Neuron (in vitro differentiated cells): Measurements from ENCODE around the gene PRKCI.
"Not testable (repeated sequence)": the region's sequence is repeated elsewhere in the genome, so short reads cannot be mapped to it uniquely, and the experiment has no call there.

Experiments
- H2AFZ ChIP-seq: one replicate; pipeline ENCODE4 v1.6.1; 2013; ENCODE audit warnings: low read depth, mild to moderate bottlenecking, inconsistent platforms, low read length, moderate library complexity
- H3K27me3 ChIP-seq: one replicate; pipeline ENCODE4 v1.6.1; 2013; ENCODE audit warnings: low read length; ENCODE audit not compliant: insufficient read depth
- H3K36me3 ChIP-seq: one replicate; pipeline ENCODE4 v1.6.1; 2013; ENCODE audit warnings: low read length; ENCODE audit not compliant: insufficient read depth
- H3K4me1 ChIP-seq: one replicate; pipeline ENCODE4 v1.6.1; 2013; ENCODE audit warnings: low read length; ENCODE audit not compliant: insufficient read depth
- H3K4me3 ChIP-seq: 2 replicates; pipeline ENCODE4 v1.5.1; 2013; ENCODE audit warnings: mild to moderate bottlenecking, low read length, moderate library complexity
- H3K9me3 ChIP-seq: one replicate; pipeline ENCODE4 v1.6.1; 2013; ENCODE audit warnings: low read length

The PRKCI gene

DNA sequence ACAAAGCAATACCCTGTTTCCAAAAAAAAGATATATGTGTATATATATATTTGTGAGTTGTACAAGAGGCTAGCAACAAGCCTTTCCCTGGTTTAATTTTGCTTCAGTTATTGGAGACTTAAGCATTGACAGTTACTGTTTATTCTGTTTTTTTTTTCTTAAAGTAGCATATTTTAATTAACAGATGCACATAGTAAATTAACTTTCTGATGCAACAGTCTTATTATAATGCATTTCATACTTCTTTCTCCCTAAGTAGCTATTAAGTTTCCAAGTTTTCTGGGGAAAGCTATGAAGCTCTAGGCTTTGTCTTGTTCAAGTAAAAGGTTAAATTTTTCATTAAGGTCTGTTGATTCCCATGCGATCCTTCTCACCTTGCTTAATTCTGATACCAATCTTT lies 17.9 kb downstream of the PRKCI start:
- Histone ChIP-seq H3K27me3 (no peaks in the 10 kb centered on the region), H3K4me1 (no peaks in the 10 kb centered on the region), H3K4me3 (no peak overlapping the region), H3K9me3 (no peaks in the 10 kb centered on the region), H3K36me3 (peaks cover 17% of the 10 kb centered on the region), H2AFZ (no peak overlapping the region)

- no peaks in the 10 kb centered on the region for H3K4me1 ChIP-seq
- peaks cover 17% of the 10 kb centered on the region for H3K36me3 ChIP-seq
- no peak overlapping the region for H2AFZ ChIP-seq
- H3K27me3 ChIP-seq: no peaks in the 10 kb centered on the region
- H3K9me3 ChIP-seq: no peaks in the 10 kb centered on the region
- no peak overlapping the region for H3K4me3 ChIP-seq
Observed at GRCh38 chr3:170240671-170241070, 18.4 kb downstream of the PRKCI start.

- Histone ChIP-seq H2AFZ (no peak overlapping the region), H3K9me3 (no peaks in the 10 kb centered on the region), H3K4me1 (no peaks in the 10 kb centered on the region), H3K36me3 (peaks cover 3% of the 10 kb centered on the region), H3K4me3 (no peak overlapping the region), H3K27me3 (no peaks in the 10 kb centered on the region)
Observed at GRCh38 chr3:170244576-170244975, 22.4 kb downstream of the PRKCI start.

DNA sequence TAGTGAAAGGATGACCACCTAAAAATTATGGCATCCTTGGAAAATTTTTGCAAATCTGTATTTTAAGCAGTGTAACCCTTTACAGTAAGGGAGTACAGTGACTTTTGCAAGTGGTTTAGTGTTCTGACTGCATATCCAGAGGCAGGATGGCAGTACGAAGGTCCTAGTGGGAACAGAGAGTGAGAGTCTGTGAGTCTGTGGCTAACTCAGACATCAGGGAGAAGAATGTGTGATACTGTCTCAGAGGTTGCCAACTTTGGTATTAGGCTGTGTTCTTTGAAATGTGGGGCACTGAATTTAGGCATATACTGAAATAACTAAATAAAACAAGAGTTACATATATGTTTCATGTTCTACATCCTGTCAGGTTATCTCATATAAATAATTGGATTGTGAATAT lies 25.7 kb downstream of the PRKCI start:
- Histone ChIP-seq H3K9me3 (peaks cover 1% of the 10 kb centered on the region), H3K27me3 (no peaks in the 10 kb centered on the region), H2AFZ (no peak overlapping the region), H3K4me3 (no peak overlapping the region), H3K4me1 (no peaks in the 10 kb centered on the region), H3K36me3 (peaks cover 5% of the 10 kb centered on the region)

GRCh38 chr3:170256597-170256996 lies 34.4 kb downstream of the PRKCI start:
- Histone ChIP-seq H3K27me3 (no peaks in the 10 kb centered on the region), H3K36me3 (peaks cover 10% of the 10 kb centered on the region), H3K4me3 (no peak overlapping the region), H3K9me3 (peaks cover 5% of the 10 kb centered on the region), H3K4me1 (no peaks in the 10 kb centered on the region), H2AFZ (no peak overlapping the region)

DNA sequence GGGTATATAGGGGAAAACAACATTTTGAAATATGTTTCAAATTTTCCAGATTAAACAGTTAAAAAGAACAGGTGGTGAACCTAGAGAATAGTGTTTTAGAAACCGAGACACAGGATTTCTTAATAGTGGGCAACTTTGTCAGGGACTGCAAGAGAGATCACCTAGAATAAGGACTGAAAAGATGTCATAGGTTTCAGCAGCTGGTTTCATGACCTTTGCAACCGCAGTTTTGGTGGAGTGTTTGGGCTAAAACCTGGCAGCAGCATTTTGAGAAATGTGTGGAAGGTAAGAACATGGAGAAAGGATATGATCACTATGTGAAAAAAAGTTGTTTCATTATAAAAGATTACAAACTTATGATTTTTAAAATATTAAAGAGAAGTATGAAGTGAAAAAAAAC lies 34.9 kb downstream of the PRKCI start:
- peaks cover 12% of the 10 kb centered on the region for H3K36me3 ChIP-seq
- H2AFZ ChIP-seq: no peak overlapping the region
- peaks cover 5% of the 10 kb centered on the region for H3K9me3 ChIP-seq
- no peak overlapping the region for H3K4me3 ChIP-seq
- no peaks in the 10 kb centered on the region for H3K4me1 ChIP-seq
- H3K27me3 ChIP-seq: no peaks in the 10 kb centered on the region

DNA sequence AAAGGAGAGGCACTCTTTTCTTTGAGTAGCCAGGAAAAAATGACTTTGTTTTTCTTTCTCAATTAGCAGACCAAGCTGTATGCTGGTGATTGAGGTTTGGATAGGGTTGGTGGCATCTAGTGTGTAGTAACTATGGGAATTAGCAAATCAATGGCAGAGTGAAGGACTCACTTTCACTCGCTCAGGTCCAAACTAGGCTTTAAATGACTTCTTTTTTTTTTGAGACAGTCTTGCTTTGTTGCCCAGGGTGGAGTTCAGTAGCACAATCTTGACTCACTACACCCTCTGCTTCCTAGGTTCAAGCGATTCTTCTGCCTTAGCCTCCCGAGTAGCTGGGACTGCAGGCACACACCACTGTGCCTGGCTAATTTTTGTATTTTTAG lies 35.9 kb downstream of the PRKCI start:
- Histone ChIP-seq H3K4me1 (no peaks in the 10 kb centered on the region), H2AFZ (no peak overlapping the region), H3K9me3 (peaks cover 4% of the 10 kb centered on the region), H3K4me3 (no peak overlapping the region), H3K27me3 (no peaks in the 10 kb centered on the region), H3K36me3 (peaks cover 12% of the 10 kb centered on the region)

DNA sequence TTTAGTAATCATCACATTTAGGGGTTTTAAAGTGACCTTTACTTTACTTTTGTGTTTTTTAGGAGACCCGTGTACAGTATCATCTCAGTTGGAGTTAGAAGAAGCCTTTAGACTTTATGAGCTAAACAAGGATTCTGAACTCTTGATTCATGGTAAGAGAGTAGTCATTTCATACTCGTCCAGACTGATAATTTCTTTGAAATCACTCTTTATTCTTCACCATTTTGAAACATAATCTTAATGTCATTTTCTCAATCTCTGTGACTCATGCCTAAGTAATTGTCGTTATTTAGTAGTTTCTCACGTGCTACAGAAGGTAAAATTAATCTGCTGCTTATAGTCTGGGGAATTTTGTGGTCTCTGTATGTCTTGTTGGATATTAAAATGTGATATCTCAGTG lies 37.7 kb downstream of the PRKCI start:
- Histone ChIP-seq H3K9me3 (peaks cover 4% of the 10 kb centered on the region), H2AFZ (no peak overlapping the region), H3K4me1 (no peaks in the 10 kb centered on the region), H3K4me3 (no peak overlapping the region), H3K27me3 (no peaks in the 10 kb centered on the region), H3K36me3 (peaks cover 26% of the 10 kb centered on the region)

DNA sequence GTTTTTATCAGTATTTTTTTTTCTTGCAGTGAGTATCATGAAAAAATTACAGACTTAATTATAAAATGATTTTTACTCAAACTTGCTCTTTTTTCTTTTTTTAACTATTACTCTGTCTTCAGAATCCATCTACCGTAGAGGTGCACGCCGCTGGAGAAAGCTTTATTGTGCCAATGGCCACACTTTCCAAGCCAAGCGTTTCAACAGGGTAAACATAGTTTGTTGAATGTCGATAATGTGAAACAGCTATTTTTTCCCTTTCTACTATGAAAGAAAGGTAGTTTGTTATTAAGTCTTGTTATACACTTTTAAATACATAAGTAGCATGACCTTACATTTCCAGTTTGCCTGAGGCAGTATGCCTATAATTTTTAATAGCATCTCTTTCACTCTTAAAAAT lies 45.6 kb downstream of the PRKCI start:
- peaks cover 45% of the 10 kb centered on the region for H3K36me3 ChIP-seq
- H2AFZ ChIP-seq: no peak overlapping the region
- no peaks in the 10 kb centered on the region for H3K4me1 ChIP-seq
- no peaks in the 10 kb centered on the region for H3K27me3 ChIP-seq
- H3K4me3 ChIP-seq: no peak overlapping the region
- H3K9me3 ChIP-seq: no peaks in the 10 kb centered on the region

DNA sequence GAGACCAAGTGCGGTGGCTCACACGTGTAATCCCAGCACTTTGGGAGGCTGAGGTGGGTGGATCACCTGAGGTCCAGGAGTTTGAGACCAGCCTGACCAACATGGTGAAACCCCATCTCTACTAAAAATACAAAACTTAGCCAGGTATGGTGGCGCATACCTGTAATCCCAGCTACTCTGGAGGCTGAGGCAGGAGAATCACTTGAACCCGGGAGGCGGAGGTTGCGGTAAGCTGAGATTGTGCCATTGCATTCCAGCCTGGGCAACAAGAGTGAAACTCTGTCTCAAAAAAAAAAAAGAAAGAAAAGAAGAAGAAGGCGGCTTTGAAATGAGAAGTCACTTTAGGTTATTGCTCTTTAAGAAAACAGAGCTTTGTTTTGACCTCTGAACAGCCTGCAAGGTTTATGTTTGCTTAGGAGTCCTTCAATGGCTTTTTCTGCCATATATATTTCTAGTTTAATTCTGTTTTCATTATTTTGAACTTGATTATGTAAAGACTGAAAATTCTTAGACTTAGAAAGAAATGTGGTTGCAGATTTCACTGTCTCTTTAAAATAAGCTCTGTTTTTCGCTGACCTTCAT lies 47.5 kb downstream of the PRKCI start:
- not testable (repeated sequence) for H3K9me3 ChIP-seq, H3K4me1 ChIP-seq, H2AFZ ChIP-seq, H3K27me3 ChIP-seq, H3K4me3 ChIP-seq
- peaks cover 41% of the 10 kb centered on the region for H3K36me3 ChIP-seq

DNA sequence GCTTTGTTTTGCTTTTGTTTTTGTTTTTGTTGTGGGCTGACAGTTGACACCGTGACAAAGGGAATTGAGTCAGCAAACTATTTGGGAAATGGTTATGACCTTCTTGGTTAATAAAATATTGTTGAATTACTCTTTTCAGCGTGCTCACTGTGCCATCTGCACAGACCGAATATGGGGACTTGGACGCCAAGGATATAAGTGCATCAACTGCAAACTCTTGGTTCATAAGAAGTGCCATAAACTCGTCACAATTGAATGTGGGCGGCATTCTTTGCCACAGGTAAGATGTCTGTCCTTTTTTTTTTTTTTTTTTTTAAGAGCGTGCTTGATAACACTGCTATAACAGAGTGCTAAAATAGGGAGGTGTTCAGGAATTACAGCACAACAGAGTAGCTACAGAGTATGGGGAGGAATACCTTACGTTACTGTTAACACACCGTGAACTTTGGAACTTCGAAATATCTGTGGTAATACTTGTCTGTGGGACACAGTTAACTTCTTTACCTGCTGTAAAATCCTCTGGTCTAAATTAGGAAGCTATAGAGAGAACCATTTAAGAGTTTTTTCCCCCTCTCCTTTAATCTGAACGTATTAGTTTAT lies 48.2 kb downstream of the PRKCI start:
- Histone ChIP-seq H3K4me1 (no peaks in the 10 kb centered on the region), H3K36me3 (peaks cover 42% of the 10 kb centered on the region), H2AFZ (no peak overlapping the region), H3K4me3 (no peak overlapping the region), H3K9me3 (no peaks in the 10 kb centered on the region), H3K27me3 (no peaks in the 10 kb centered on the region)

- H3K4me1 ChIP-seq: no peaks in the 10 kb centered on the region
- peaks cover 46% of the 10 kb centered on the region for H3K36me3 ChIP-seq
- no peak overlapping the region for H3K4me3 ChIP-seq
- H2AFZ ChIP-seq: no peak overlapping the region
- H3K27me3 ChIP-seq: no peaks in the 10 kb centered on the region
- no peaks in the 10 kb centered on the region for H3K9me3 ChIP-seq
Observed at GRCh38 chr3:170274641-170275040, 52.4 kb downstream of the PRKCI start.

GRCh38 chr3:170275832-170276231 lies 53.6 kb downstream of the PRKCI start:
- no peaks in the 10 kb centered on the region for H3K4me1 ChIP-seq
- no peak overlapping the region for H2AFZ ChIP-seq
- peaks cover 46% of the 10 kb centered on the region for H3K36me3 ChIP-seq
- no peak overlapping the region for H3K4me3 ChIP-seq
- no peaks in the 10 kb centered on the region for H3K27me3 ChIP-seq
- no peaks in the 10 kb centered on the region for H3K9me3 ChIP-seq

- H3K36me3 ChIP-seq: peaks cover 46% of the 10 kb centered on the region
- H3K4me1 ChIP-seq, H3K9me3 ChIP-seq, H3K4me3 ChIP-seq, H2AFZ ChIP-seq, H3K27me3 ChIP-seq: not testable (repeated sequence)
Observed at GRCh38 chr3:170277311-170277710, 55.1 kb downstream of the PRKCI start.
